ENCODE results near the gene CACNA2D2. TPM values are rescaled to one million over a fixed set of nuclear protein-coding genes. Genes with fewer than 3 reads are reported as not detected.
A peak's percentile ranks its signal among the peaks of the same experiment; 100 is the strongest.

Gene CACNA2D2
- total and polyA plus RNA-seq, 2 of the 8 experiments (the other 6 are each of a cell fraction or from before 2014, with no cell fraction given): 14.1 to 25.0 TPM

GRCh38 chr3:50317300-50317699 lies 186.1 kb downstream of the CACNA2D2 start:
- Histone ChIP-seq H3K27ac (ENCODE audit: low read depth, low read length) (no peak overlapping the region; the same call in 1 of the 2 replicates), H3K4me2 (ENCODE audit: insufficient read depth in 1 of 2, low read depth in 2 of 2, low read length in 2 of 2) (no peak overlapping the region; a peak in 1 of 4 replicates), H2AK5ac (ENCODE audit: low read depth, low read length) (no peak overlapping the region), H3K23me2 (ENCODE audit: low read depth, low read length) (peaks cover 10% of the 10 kb centered on the region), H3K4ac (replicated peaks; ENCODE audit: insufficient read length, low read depth, low read length) (no peak overlapping the region), H3K14ac (ENCODE audit: insufficient read length) (no peak overlapping the region), H3K9ac (replicated peaks in 1 of 4; ENCODE audit: extremely low read depth in 1 of 4, low read depth in 3 of 4, low read length in 3 of 4) (peak overlapping the region in 1 of 4 experiments; percentile 10; a peak in 1 of 7 replicates), H3K79me2 (ENCODE audit: control insufficient read depth in 1 of 2, insufficient read depth in 2 of 2, low read length in 2 of 2) (peaks cover 0 to 25% of the 10 kb centered on the region in 2 experiments; a peak in 3 of 4 replicates), H3K56ac (replicated peaks; ENCODE audit: insufficient read length, low read depth, low read length) (no peak overlapping the region), H4K5ac (ENCODE audit: insufficient read length, low read depth, low read length) (no peak overlapping the region), H4K91ac (replicated peaks; ENCODE audit: insufficient read length, low read length) (no peak overlapping the region), H2BK15ac (ENCODE audit: low read length) (no peak overlapping the region), H3K23ac (ENCODE audit: insufficient read length) (no peak overlapping the region), H2BK20ac (ENCODE audit: low read length) (no peak overlapping the region), H3K79me1 (ENCODE audit: low read depth, low read length) (peaks cover 20% of the 10 kb centered on the region), H3K4me1 (replicated peaks in 1 of 4; ENCODE audit: control insufficient read depth in 3 of 4, insufficient read depth in 4 of 4, low read length in 3 of 4) (peaks cover 0 to 15% (median 10%) of the 10 kb centered on the region in 4 experiments; a peak in 6 of 7 replicates), H4K20me1 (replicated peaks in 1 of 2; ENCODE audit: control insufficient read depth in 1 of 2, insufficient read depth in 2 of 2, low read length in 2 of 2) (peaks cover 19 to 35% of the 10 kb centered on the region in 2 experiments), H3K9me3 (ENCODE audit: insufficient read depth in 2 of 2, low read depth in 1 of 2, low read length in 1 of 2) (peaks cover 0 to 1% of the 10 kb centered on the region in 2 experiments; a peak in 1 of 4 replicates), H2BK5ac (ENCODE audit: low read depth, low read length) (no peak overlapping the region), H3K18ac (ENCODE audit: extremely low read depth, low read length) (no peak overlapping the region), H3K36me3 (ENCODE audit: control insufficient read depth in 2 of 4, insufficient read depth in 4 of 4, low read length in 3 of 4) (peaks cover 16 to 34% (median 28%) of the 10 kb centered on the region in 4 experiments), H4K8ac (ENCODE audit: extremely low read depth, insufficient read depth, low read length) (peak overlapping the region; percentile 54; the same call in 1 of the 2 replicates), H2AFZ (ENCODE audit: low read length) (no peak overlapping the region), H2BK12ac (ENCODE audit: low read depth, low read length) (no peak overlapping the region), H3K4me3 (ENCODE audit: extremely low read depth in 1 of 4, insufficient read depth in 2 of 4, low read depth in 3 of 4, low read length in 4 of 4) (no peak overlapping the region), H2BK120ac (replicated peaks; ENCODE audit: low read depth, low read length) (no peak overlapping the region), H3K27me3 (replicated peaks in 1 of 4; ENCODE audit: control insufficient read depth in 3 of 4, extremely low read depth in 1 of 4, insufficient read depth in 3 of 4, low read length in 3 of 4) (no peaks in the 10 kb centered on the region)
- CTCF ChIA-PET (ENCODE audit: partially characterized antibody): interaction anchor here (0.6 to 3.6 kb wide), 5 partner anchors 10 to 139 kb away, joined by 4 to 17 read pairs (median 5); partner anchors contain the start of genes HYAL1 and TUSC2
- POLR2A ChIA-PET (ENCODE audit: partially characterized antibody): interaction anchor here (0.7 to 12.6 kb wide), 3 partner anchors 12 to 25 kb away, joined by 3 to 149 read pairs (median 36); partner anchors contain the start of genes HYAL1, HYAL3, IFRD2 and NAA80
- no peak for DNase-seq (ENCODE audit: low read depth in 1 of 2, low spot score in 2 of 2)
- no peak for FAIRE-seq
- TF ChIP-seq BRCA1 (IDR thresholded peaks at IDR 0.05; ENCODE audit: low read depth, low read length): no peak
- WGBS, 2 experiments (ENCODE audit: extremely low coverage in 1 of 2, insufficient coverage in 1 of 2, insufficient read length in 1 of 2, insufficient replicate concordance in 2 of 2, low coverage in 1 of 2, low lambda C conversion rate in 2 of 2, missing lambda C conversion rate in 1 of 2): 83% methylated on average over 6 of the region's 6 CpGs; no CpG with 5 or more reads in 1 of the 2 experiments

Measured in H1 (cell line).